Panc1 (cell line): ENCODE data around the gene DOK6. TPM values are rescaled to one million over a fixed set of nuclear protein-coding genes. Genes with fewer than 3 reads are reported as not detected.

Experiments
- ATAC-seq: fragments of 200-7000 bp; cut with Tn5 transposase; 2 replicates; pipeline ENCODE4 v1.9.1; 2020; ENCODE audit warnings: mild to moderate bottlenecking, moderate library complexity
- BruUV-seq: library from RNA; stranded (reverse); fragments of 400-500 nt; replicated peaks from 2 replicates; lab custom pipeline; 2021; lab: Mats Ljungman, UMichigan
- CTCF ChIA-PET: fragments of 300-600 bp; sonication (Branson Sonifier 250); formaldehyde crosslinking; loops from one replicate; lab custom pipeline; 2022; ENCODE audit warnings: antibody characterized with exemption; lab: Charles Lee
- POLR2A ChIA-PET: fragments of 300-600 bp; sonication (Branson Sonifier 250); formaldehyde crosslinking; loops from one replicate; lab custom pipeline; 2022; ENCODE audit warnings: antibody characterized with exemption; lab: Charles Lee
- DNase-seq: peaks from one replicate; pipeline ENCODE4 v3.0.0-alpha.2; 2010; ENCODE audit warnings: low read depth, low spot score
- H3K27ac ChIP-seq: 2 replicates; pipeline ENCODE4 v1.5.1; 2011; ENCODE audit warnings: mild to moderate bottlenecking, low read length, inconsistent platforms
- H3K27me3 ChIP-seq: fragments of 200-500 bp; sonication (Bioruptor generic); 2 replicates; pipeline ENCODE4 v1.6.0; 2014; ENCODE audit warnings: low read length, inconsistent platforms; ENCODE audit not compliant: control insufficient read depth, insufficient read depth
- H3K36me3 ChIP-seq: fragments of 200-500 bp; sonication (Bioruptor generic); 2 replicates; pipeline ENCODE4 v1.5.1; 2014; ENCODE audit warnings: inconsistent platforms, mild to moderate bottlenecking, low read length, moderate library complexity; ENCODE audit not compliant: control insufficient read depth, insufficient read depth
- H3K4me1 ChIP-seq: 2 replicates; pipeline ENCODE4 v1.5.1; 2011; ENCODE audit warnings: inconsistent platforms, mild to moderate bottlenecking, low read length, moderate library complexity; ENCODE audit not compliant: control insufficient read depth, insufficient read depth
- H3K4me3 ChIP-seq, 2 experiments: 2 replicates each; pipeline ENCODE4 v1.5.1; 2011 to 2012; ENCODE audit warnings: low read depth in 2 of 2, low read length in 2 of 2, mild to moderate bottlenecking in 2 of 2, inconsistent platforms in 1 of 2, moderate library complexity in 1 of 2
- H3K9me3 ChIP-seq: fragments of 200-500 bp; sonication (Bioruptor generic); 2 replicates; pipeline ENCODE4 v1.5.1; 2014; ENCODE audit warnings: low read depth, mild to moderate bottlenecking, inconsistent platforms, low read length, moderate library complexity; ENCODE audit not compliant: control insufficient read depth, insufficient read depth
- CTCF ChIP-seq: fragments of 450-650 bp; IDR thresholded peaks from 2 replicates; pipeline ENCODE4 v1.5.1; 2017; ENCODE audit warnings: mild to moderate bottlenecking
- POLR2AphosphoS5 ChIP-seq: IDR thresholded peaks from 2 replicates; pipeline ENCODE4 v1.6.1; 2012; ENCODE audit warnings: mild to moderate bottlenecking, low read depth, low read length, moderate library complexity
- REST ChIP-seq, 2 experiments: IDR thresholded peaks; 2 replicates each; pipeline ENCODE4 v1.6.1; 2011 to 2012; ENCODE audit warnings: low read depth in 2 of 2, control low read depth in 1 of 2, low read length in 1 of 2, mild to moderate bottlenecking in 1 of 2, moderate library complexity in 1 of 2; ENCODE audit not compliant: insufficient read depth in 1 of 2
- SIN3A ChIP-seq: IDR thresholded peaks from 2 replicates; pipeline ENCODE4 v1.6.1; 2012; ENCODE audit warnings: low read depth, mild to moderate bottlenecking, low read length, moderate library complexity, borderline replicate concordance; ENCODE audit not compliant: insufficient read depth
- TCF7L2 ChIP-seq: IDR thresholded peaks from 2 replicates; pipeline ENCODE4 v1.6.1; 2011; ENCODE audit warnings: mild to moderate bottlenecking, low read depth, low read length, inconsistent platforms
- in situ Hi-C: cut with HindIII; loops from 2 replicates; pipeline ENCODE4 v1.10.0; 2016; ENCODE audit warnings: low sequenced_read_pairs, low pct_unique_long_range_greater_than_20kb
- intact Hi-C: fragments of 100-400 bp; cut with micrococcal nuclease; formaldehyde crosslinking; loops from one replicate; pipeline ENCODE4 v1.10.0; 2022; ENCODE audit not compliant: unreplicated experiment
- total RNA-seq: library from RNA; stranded (reverse); gene quantifications from one replicate; pipeline ENCODE4 v1.2.1, GENCODE V29; 2021; ENCODE audit not compliant: unreplicated experiment

DOK6 gene
- total RNA-seq, 1 experiment from 2014 or later: not detected

- no peaks in the 10 kb centered on the region for H3K27me3 ChIP-seq
- BruUV-seq: no TSS peak
- TF ChIP-seq TCF7L2 (no peak), CTCF (no peak), POLR2AphosphoS5 (no peak), REST (IDR thresholded peaks at IDR 0.05; ENCODE audit: insufficient read depth in 1 of 2, low read depth in 2 of 2, low read length in 1 of 2) (no peak), SIN3A (no peak)
- no peak overlapping the region for H3K27ac ChIP-seq
- POLR2A ChIA-PET: no interaction called here
- no peak overlapping the region for H3K4me3 ChIP-seq
- no peak for DNase-seq
- no peaks in the 10 kb centered on the region for H3K36me3 ChIP-seq
- in situ Hi-C loops (no loop called here), intact Hi-C loops (no loop called here)
- H3K4me1 ChIP-seq: no peaks in the 10 kb centered on the region
- no peaks in the 10 kb centered on the region for H3K9me3 ChIP-seq
- CTCF ChIA-PET: no interaction called here
- no peak for ATAC-seq
These were observed 346.7 kb downstream of the DOK6 start for GRCh38 chr18:69747388-69747787.

- Histone ChIP-seq H3K4me3 (no peak overlapping the region), H3K27ac (no peak overlapping the region), H3K4me1 (no peaks in the 10 kb centered on the region), H3K36me3 (no peaks in the 10 kb centered on the region), H3K27me3 (no peaks in the 10 kb centered on the region), H3K9me3 (no peaks in the 10 kb centered on the region)
- no peak for ATAC-seq
- ChIA-PET CTCF (no interaction called here), POLR2A (no interaction called here)
- in situ Hi-C loops (no loop called here), intact Hi-C loops (no loop called here)
- no peak for TF ChIP-seq POLR2AphosphoS5
- TF ChIP-seq CTCF: no peak
- TF ChIP-seq SIN3A: no peak
- TF ChIP-seq TCF7L2: no peak
- no peak for TF ChIP-seq REST (IDR thresholded peaks at IDR 0.05; ENCODE audit: insufficient read depth in 1 of 2, low read depth in 2 of 2, low read length in 1 of 2)
- DNase-seq: no peak
- BruUV-seq: no TSS peak
These were observed 352.2 kb downstream of the DOK6 start for GRCh38 chr18:69752737-69753380.
